ENCODE data around the gene MADD.

DNA sequence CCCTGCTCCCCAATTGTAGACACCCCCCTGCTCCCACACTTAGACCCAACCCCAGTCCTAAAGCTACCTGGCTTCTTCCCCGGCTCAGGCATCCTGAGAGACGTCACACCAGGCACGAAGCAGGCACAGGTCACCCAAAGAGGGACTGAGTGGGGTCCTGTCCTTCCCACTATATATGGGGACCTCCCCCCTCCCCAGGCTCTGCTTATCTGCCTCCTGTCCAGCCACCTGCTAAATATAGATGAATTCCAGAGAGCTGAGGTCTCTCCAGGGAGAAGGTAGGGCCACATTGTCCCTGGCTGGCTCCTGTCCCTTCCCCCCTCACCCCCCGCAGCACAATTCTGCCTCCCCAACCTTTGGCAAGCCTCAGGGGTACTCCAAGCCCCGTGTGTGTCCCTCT is 82.6 kb downstream of the MADD start, which contains the start of gene MYBPC3:
- TF ChIP-seq EP300 (conservative IDR thresholded peaks at IDR 0.05; ENCODE audit: poor library complexity, severe bottlenecking): no peak
- TF ChIP-seq, protein P1, sequence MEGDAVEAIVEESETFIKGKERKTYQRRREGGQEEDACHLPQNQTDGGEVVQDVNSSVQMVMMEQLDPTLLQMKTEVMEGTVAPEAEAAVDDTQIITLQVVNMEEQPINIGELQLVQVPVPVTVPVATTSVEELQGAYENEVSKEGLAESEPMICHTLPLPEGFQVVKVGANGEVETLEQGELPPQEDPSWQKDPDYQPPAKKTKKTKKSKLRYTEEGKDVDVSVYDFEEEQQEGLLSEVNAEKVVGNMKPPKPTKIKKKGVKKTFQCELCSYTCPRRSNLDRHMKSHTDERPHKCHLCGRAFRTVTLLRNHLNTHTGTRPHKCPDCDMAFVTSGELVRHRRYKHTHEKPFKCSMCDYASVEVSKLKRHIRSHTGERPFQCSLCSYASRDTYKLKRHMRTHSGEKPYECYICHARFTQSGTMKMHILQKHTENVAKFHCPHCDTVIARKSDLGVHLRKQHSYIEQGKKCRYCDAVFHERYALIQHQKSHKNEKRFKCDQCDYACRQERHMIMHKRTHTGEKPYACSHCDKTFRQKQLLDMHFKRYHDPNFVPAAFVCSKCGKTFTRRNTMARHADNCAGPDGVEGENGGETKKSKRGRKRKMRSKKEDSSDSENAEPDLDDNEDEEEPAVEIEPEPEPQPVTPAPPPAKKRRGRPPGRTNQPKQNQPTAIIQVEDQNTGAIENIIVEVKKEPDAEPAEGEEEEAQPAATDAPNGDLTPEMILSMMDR (IDR thresholded peaks at IDR 0.05; ENCODE audit: poor library complexity, severe bottlenecking): no peak
